OCI-LY1 (cell line): ENCODE measurements around the gene SURF4.

ENCODE experiments used
- CTCF ChIP-seq: fragments of 200-600 bp; sonication (generic), shearing (Covaris generic); IDR thresholded peaks from 2 replicates; pipeline ENCODE4 v1.5.1; 2017; ENCODE audit warnings: mild to moderate bottlenecking, antibody characterized with exemption, low read length, moderate library complexity, mixed read lengths
- EZH2 ChIP-seq: fragments of 200-600 bp; sonication (generic), shearing (Covaris generic); IDR thresholded peaks from 2 replicates; pipeline ENCODE4 v1.8.0; 2017; ENCODE audit warnings: borderline replicate concordance, mixed run types, mild to moderate bottlenecking, antibody characterized with exemption, low read length, moderate library complexity, mixed read lengths

GRCh38 chr9:133353548-133353947 lies 22.3 kb downstream of the SURF4 start:
- TF ChIP-seq CTCF, result no peak
- no peak for TF ChIP-seq EZH2
